Muscle of arm (tissue), 14 donors: ENCODE results near the gene TPD52L3. TPM values are rescaled to one million over a fixed set of nuclear protein-coding genes. Genes with fewer than 3 reads are reported as not detected.

Experiments
- DNase-seq: peaks from one replicate; pipeline ENCODE4 v3.0.0-alpha.2; 2013
- long read RNA-seq, 11 donors: transcript quantifications; one replicate each; lab custom pipeline, GENCODE V29; 2026
- polyA plus RNA-seq, 12 donors: library from polyadenylated mRNA; unstranded; fragments of 120-200 nt; gene quantifications; one replicate each; pipeline ENCODE4 v1.2.1, GENCODE V29; 2013; ENCODE audit not compliant: insufficient read length in 12 of 12

TPD52L3 gene
- not detected for polyA plus RNA-seq
- long read RNA-seq, donor 1: 0 reads
- long read RNA-seq, donor 2: 0 reads
- long read RNA-seq, donor 3: 0 reads
- long read RNA-seq, donor 4: 0 reads
- long read RNA-seq, donor 5: 0 reads
- long read RNA-seq, donor 6: 0 reads
- long read RNA-seq, donor 7: 0 reads
- long read RNA-seq, donor 8: 0 reads
- long read RNA-seq, donor 9: 0 reads
- long read RNA-seq, donor 10: 0 reads
- long read RNA-seq, donor 11: 0 reads

- DNase-seq: no peak
These were observed at the start of gene TPD52L3 for GRCh38 chr9:6328103-6328502. Gene TPD52L3 (plus strand): TSS chr9:6328375. CDS start chr9:6328596, 221 bp downstream.

- DNase-seq: no peak
These were observed 26.3 kb upstream of the TPD52L3 start for GRCh38 chr9:6301858-6302257.

GRCh38 chr9:6302417-6302816, 25.8 kb upstream of the TPD52L3 start:
- no peak for DNase-seq

GRCh38 chr9:6304232-6304631, 23.9 kb upstream of the TPD52L3 start:
- DNase-seq: no peak

- DNase-seq: peak; percentile 15
These were observed 22.1 kb upstream of the TPD52L3 start for GRCh38 chr9:6305954-6306563.

GRCh38 chr9:6307551-6308096, 20.6 kb upstream of the TPD52L3 start:
- DNase-seq: no peak

GRCh38 chr9:6330958-6331634, 2.9 kb downstream of the TPD52L3 start:
- DNase-seq: no peak

GRCh38 chr9:6334305-6334704, 6.1 kb downstream of the TPD52L3 start:
- DNase-seq: no peak

- DNase-seq: no peak
These were observed 20.6 kb downstream of the TPD52L3 start for GRCh38 chr9:6348766-6349165.

GRCh38 chr9:6351737-6352136, 23.6 kb downstream of the TPD52L3 start:
- DNase-seq: no peak

GRCh38 chr9:6354072-6354686, 26.0 kb downstream of the TPD52L3 start:
- DNase-seq: peak; percentile 52

- DNase-seq: no peak
These were observed 27.6 kb downstream of the TPD52L3 start for GRCh38 chr9:6355728-6356127.

- DNase-seq: no peak
These were observed 28.3 kb downstream of the TPD52L3 start for GRCh38 chr9:6356441-6356840.

- DNase-seq: no peak
These were observed 28.7 kb downstream of the TPD52L3 start for GRCh38 chr9:6356904-6357303.

GRCh38 chr9:6367128-6367890, 39.1 kb downstream of the TPD52L3 start:
- DNase-seq: no peak

- no peak for DNase-seq
These were observed 40.7 kb downstream of the TPD52L3 start for GRCh38 chr9:6368831-6369230.

Other genes with a start within 250 kb of the TPD52L3 start
- gene IL33, start 112.6 kb upstream of the TPD52L3 start, polyA plus RNA-seq: 10 to 100 TPM in 11 of 12 donors, not detected in 1; 19.5 to 57.2 (median 31.7) TPM
- 100 to 1,000 TPM in 1 of 12 donors, 10 to 100 TPM in 11; 27.7 to 257 (median 39.1) TPM for gene UHRF2, start 84.8 kb downstream of the TPD52L3 start, polyA plus RNA-seq